Neutrophil (primary cell): ENCODE measurements around the gene BAHCC1.

Experiments used
- H3K27ac ChIP-seq: fragments of 200-600 bp; sonication (generic); 2 replicates; pipeline ENCODE4 v1.5.1; 2016; ENCODE audit warnings: mild to moderate bottlenecking, moderate library complexity
- H3K27me3 ChIP-seq: fragments of 200-600 bp; sonication (generic); 2 replicates; pipeline ENCODE4 v1.6.0; 2016; ENCODE audit warnings: mild to moderate bottlenecking
- H3K36me3 ChIP-seq: fragments of 200-600 bp; sonication (generic); 2 replicates; pipeline ENCODE4 v1.5.1; 2017
- H3K4me1 ChIP-seq, 2 experiments: fragments of 200-600 bp in 1 of 2; sonication (generic) in 1 of 2; 1 replicate in 1 of 2; 2 replicates in 1 of 2; pipeline versions ENCODE4 v1.5.1 to v1.6.1; 2013 to 2016; ENCODE audit warnings: low read depth in 1 of 2, low read length in 1 of 2, mild to moderate bottlenecking in 1 of 2, moderate library complexity in 1 of 2; ENCODE audit not compliant: control insufficient read depth in 1 of 2, insufficient read depth in 1 of 2
- H3K4me3 ChIP-seq, 2 experiments: fragments of 200-600 bp in 1 of 2; sonication (generic) in 1 of 2; 1 replicate in 1 of 2; 2 replicates in 1 of 2; pipeline ENCODE4 v1.5.1; 2013 to 2016; ENCODE audit warnings: low read depth in 1 of 2, low read length in 1 of 2, mild to moderate bottlenecking in 1 of 2, moderate library complexity in 1 of 2
- H3K9me3 ChIP-seq: fragments of 200-600 bp; sonication (generic); 2 replicates; pipeline ENCODE4 v1.5.1; 2016
- CTCF ChIP-seq: fragments of 200-600 bp; sonication (generic); IDR thresholded peaks from 2 replicates; pipeline ENCODE4 v1.5.1; 2016; ENCODE audit warnings: antibody characterized with exemption

The BAHCC1 gene

GRCh38 chr17:81405411-81405872 lies 10.2 kb downstream of the BAHCC1 start:
- Histone ChIP-seq H3K9me3 (no peaks in the 10 kb centered on the region), H3K4me3 (no peak overlapping the region), H3K4me1 (peaks cover 3 to 4% of the 10 kb centered on the region in 2 experiments), H3K27ac (no peak overlapping the region), H3K27me3 (peaks cover 94% of the 10 kb centered on the region), H3K36me3 (no peaks in the 10 kb centered on the region)
- TF ChIP-seq CTCF: no peak

- Histone ChIP-seq H3K27ac (no peak overlapping the region), H3K4me3 (no peak overlapping the region), H3K27me3 (peaks cover 90% of the 10 kb centered on the region), H3K4me1 (no peaks in the 10 kb centered on the region), H3K36me3 (no peaks in the 10 kb centered on the region), H3K9me3 (no peaks in the 10 kb centered on the region)
- no peak for TF ChIP-seq CTCF
These were observed 11.1 kb downstream of the BAHCC1 start for GRCh38 chr17:81406117-81406953.

GRCh38 chr17:81408049-81408448 lies 12.8 kb downstream of the BAHCC1 start:
- Histone ChIP-seq H3K4me3 (no peak overlapping the region), H3K27me3 (peaks cover 90% of the 10 kb centered on the region), H3K36me3 (no peaks in the 10 kb centered on the region), H3K9me3 (no peaks in the 10 kb centered on the region), H3K27ac (no peak overlapping the region), H3K4me1 (peaks cover 4 to 5% of the 10 kb centered on the region in 2 experiments)
- no peak for TF ChIP-seq CTCF

GRCh38 chr17:81409190-81409935 lies 14.1 kb downstream of the BAHCC1 start:
- Histone ChIP-seq H3K4me3 (no peak overlapping the region), H3K4me1 (peaks cover 4 to 5% of the 10 kb centered on the region in 2 experiments), H3K27me3 (peaks cover 89% of the 10 kb centered on the region), H3K9me3 (no peaks in the 10 kb centered on the region), H3K36me3 (no peaks in the 10 kb centered on the region), H3K27ac (no peak overlapping the region)
- TF ChIP-seq CTCF: no peak

GRCh38 chr17:81410852-81411251 lies 15.6 kb downstream of the BAHCC1 start:
- no peak overlapping the region for H3K27ac ChIP-seq
- peaks cover 74% of the 10 kb centered on the region for H3K27me3 ChIP-seq
- no peaks in the 10 kb centered on the region for H3K9me3 ChIP-seq
- no peak for TF ChIP-seq CTCF
- H3K4me3 ChIP-seq: no peak overlapping the region
- no peaks in the 10 kb centered on the region for H3K36me3 ChIP-seq
- H3K4me1 ChIP-seq: peaks cover 4 to 5% of the 10 kb centered on the region in 2 experiments
